GM19025 (cell line): ENCODE measurements around the gene EFCAB9.
"Not testable (repeated sequence)": the region's sequence is repeated elsewhere in the genome, so short reads cannot be mapped to it uniquely, and the experiment has no call there.

Experiments used
- ATAC-seq: cut with Tn5 transposase; IDR thresholded peaks from one replicate; pipeline ENCODE4 v1.9.1; 2021; ENCODE audit warnings: mild to moderate bottlenecking, low read depth, moderate library complexity; ENCODE audit not compliant: unreplicated experiment

EFCAB9 gene

GRCh38 chr5:172193872-172194271 is at the start of gene EFCAB9:
Gene EFCAB9, plus strand, starts transcription at chr5:172194172. Its CDS starts 1 bp downstream, at chr5:172194173.
- ATAC-seq, result no peak

GRCh38 chr5:172144291-172144815 is 49.6 kb upstream of the EFCAB9 start:
- peak; percentile 84 for ATAC-seq

GRCh38 chr5:172144931-172145869 is 48.8 kb upstream of the EFCAB9 start:
- no peak for ATAC-seq

DNA sequence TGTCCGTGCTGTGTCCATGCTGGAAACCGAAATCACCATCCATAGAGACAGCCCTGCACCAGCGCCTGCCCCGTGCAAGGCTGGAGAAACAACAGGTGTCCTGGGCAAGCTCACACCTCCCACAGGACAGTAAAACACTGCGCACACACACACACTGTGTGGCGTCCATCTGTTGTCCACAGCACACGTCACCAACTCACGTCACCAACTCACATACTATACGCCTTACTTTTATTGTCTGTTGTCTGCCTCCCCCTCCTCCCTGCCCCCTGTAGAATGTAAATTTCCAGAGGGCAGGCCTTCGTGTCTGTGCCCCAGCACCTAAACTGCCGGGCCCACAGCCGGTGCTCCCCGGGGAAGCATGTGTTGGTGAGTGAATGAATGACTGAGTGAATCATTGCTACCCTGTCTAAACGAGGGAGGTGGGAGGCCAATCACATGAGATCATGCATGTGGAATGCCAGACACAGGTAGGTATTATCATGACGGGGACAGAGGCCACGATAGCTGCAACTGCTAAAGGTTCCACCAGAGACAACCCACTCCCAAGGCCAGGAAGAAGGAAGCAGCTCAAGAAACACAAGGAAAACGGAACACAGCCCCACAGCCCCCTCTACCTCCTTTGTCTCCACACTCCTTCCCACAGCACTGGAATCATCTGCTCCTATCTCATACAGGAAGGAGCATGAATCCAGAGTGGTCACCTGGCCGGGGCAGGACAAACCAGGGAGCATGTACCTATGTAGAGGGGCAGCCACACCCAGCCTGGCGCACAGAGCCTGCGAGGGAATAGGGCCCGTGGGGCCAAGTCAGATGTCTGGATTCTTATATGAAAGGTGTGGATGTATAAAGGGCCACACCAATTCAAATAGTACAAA is 47.9 kb upstream of the EFCAB9 start:
- no peak for ATAC-seq

- ATAC-seq, result no peak
These were observed 47.3 kb upstream of the EFCAB9 start for GRCh38 chr5:172146748-172147092.

DNA sequence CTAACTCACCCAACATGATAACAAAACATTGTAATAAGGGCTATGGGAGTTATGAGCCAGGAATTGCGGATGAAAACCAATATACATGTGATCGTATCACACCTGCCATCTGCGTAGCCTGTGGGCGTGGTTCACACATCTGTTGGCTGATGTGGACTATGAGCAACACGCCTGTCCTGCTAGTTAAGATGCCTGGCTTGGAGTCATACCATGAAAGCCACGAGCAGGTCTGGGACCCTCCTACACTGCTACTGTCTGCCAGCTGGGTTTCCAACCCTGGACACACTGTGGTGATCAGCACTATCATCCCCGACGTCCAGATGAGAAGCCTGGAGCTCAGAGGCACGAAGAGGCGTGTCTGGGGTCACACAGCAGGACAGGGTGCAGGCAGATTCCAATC is 46.1 kb upstream of the EFCAB9 start:
- ATAC-seq, result no peak

GRCh38 chr5:172148381-172148780 is 45.6 kb upstream of the EFCAB9 start:
- no peak for ATAC-seq

- no peak for ATAC-seq
These were observed 44.9 kb upstream of the EFCAB9 start for GRCh38 chr5:172149073-172149472.

DNA sequence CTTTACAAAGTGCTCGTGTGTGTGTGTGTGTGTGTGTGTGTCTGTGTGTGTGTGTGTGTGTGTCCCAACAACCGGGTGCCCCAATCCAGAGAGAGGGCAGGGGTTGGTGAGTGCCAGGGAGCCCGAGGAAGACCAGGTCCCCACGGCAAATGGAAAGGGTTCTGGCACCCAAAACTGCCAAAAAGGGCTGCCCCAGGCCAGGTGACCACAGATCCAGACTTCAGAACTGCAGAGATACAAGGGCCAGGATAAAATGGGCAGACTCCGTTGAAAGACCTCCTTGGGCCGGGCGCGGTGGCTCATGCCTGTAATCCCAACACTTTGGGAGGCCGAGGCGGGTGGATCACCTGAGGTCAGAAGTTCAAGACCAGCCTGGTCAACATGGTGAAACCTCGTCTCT is 44.5 kb upstream of the EFCAB9 start:
- not testable (repeated sequence) for ATAC-seq

GRCh38 chr5:172150514-172151425 is 43.2 kb upstream of the EFCAB9 start:
- ATAC-seq, result peak; percentile 64

DNA sequence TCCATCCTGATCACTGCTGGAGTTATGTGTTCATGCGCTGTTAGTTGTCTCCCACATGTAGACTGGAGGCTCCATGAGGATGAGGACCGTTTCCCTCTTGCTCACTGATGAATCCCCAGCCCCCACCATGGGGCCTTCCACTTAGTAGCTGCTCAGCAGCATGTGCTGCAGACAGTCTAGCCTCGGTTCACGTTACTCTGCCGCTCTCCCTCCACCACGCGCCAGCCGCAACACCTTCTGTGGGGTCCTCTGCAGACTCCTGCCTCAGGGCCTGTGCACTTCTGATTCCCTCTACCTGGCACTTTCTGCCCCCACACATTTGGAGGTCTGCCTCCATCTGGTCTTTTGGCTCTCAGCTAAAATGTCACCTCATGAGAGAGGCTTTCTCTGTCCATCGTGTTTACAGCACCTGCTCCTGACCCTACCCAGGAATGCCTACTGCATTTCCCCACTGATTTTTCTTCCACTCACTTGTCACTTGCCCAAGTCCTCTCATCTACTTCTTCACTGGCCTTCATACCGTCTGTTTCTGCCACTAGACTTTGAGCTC is 42.2 kb upstream of the EFCAB9 start:
- ATAC-seq, result no peak

DNA sequence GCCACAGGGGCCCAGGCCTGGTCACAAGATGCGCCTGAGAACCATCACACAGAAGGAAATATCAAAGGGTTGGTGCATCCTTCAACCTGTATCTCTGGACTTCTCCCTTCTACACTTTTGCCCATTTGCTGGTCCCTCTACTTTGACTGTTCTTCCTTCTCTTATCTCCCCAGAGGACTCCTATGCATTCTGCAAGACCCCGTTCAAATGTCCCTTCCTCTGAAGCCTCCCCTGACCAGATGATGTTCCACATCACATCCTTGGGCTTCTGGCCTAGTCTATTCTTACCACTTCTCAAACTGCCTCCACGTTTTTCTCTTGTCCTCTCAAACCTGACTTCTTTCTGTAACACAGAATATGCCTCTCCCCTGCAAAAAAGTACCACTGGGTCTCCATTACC is 40.3 kb upstream of the EFCAB9 start:
- ATAC-seq, result no peak

DNA sequence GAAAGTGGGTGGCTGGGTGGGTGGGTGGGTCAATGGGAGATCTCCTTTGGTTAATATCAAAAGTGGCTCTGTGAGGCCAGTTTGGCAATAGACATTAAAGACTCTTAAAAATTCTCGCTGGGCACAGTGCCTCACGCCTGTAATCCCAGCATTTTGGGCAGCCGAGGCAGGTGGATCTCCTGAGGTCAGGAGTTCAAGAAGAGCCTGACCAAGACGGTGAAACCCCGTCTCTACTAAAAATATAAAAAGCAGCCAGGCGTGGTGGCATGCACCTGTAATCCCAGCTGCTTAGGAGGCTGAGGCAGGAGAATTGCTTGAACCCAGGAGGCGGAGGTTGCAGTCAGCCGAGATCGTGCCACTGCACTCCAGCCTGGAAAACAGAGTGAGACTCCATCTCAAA is 38.9 kb upstream of the EFCAB9 start:
- ATAC-seq, result not testable (repeated sequence)

DNA sequence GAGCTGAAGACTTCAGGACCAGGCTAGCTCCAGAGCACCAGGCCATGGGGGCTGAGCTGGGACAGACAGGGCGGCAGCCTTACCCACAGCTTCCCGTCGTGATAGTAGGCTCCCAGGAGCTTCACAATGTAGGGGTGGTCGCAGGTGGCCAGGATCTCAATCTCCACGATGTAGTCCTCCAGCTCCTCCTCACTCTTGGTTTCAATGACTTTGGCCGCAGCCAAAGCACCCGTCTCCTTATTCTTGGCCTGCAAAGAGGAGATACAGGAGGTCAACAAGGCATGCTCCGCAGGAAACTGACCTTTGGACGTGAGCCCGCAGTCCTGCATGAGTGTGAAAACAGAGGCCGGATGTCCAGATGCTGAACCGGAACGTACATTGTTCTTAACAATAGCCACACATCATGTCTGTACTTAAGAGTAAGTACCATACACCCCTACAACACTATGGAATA is 37.4 kb upstream of the EFCAB9 start:
- ATAC-seq, result no peak

GRCh38 chr5:172159016-172159415 is 35.0 kb upstream of the EFCAB9 start:
- no peak for ATAC-seq

- ATAC-seq, result no peak
These were observed 33.5 kb upstream of the EFCAB9 start for GRCh38 chr5:172160506-172160905.

DNA sequence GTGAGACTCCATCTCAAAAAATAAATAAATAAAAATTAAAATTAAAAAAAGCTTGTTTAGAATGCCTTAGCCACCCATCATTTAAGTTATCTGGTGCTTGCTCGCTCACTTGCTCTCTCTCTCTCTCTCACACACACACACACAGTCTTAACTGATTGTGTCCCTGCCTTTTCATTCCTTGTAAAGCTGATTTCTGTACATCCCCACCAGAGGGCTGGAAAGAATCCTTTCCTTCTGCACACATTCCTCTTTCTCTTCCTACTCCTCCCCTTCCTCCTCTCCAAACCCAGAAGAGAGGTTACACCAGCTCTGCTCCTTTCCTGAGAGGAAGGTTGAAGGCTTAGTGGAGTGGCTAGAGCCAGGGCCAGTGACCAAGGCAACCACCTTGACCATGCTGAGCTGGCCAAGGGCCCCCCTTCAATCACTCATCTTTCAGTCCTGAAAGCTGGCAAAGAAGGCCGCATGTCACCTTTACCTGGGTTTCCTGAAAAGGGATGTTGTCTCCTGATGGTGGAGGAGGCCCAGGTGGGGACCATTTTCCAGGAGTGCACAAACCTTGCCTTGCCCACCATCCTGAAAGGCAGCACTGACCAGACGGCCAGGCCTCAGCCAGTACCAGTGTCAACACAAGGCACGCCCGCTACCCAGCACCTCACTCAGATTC is 31.5 kb upstream of the EFCAB9 start:
- ATAC-seq, result no peak

- no peak for ATAC-seq
These were observed 31.0 kb upstream of the EFCAB9 start for GRCh38 chr5:172162987-172163343.

DNA sequence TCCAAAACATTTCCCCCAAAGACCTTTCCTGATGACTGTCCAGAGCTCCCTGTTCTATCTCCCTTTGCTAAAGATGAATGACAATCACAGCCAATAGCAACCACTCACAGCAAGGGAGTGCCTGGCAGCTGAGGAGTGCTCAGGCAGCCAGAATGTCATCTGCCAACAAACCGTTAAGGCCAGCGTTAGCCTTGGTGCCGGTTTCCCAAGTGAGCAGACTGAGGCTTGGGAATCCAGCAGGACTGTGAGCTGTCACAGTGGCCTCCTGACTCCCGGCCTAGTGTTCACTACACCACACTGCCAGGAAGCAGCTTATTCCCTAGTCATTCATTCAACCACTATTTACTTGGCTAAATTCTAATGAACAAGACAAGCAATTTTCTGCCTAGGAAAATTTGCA is 30.6 kb upstream of the EFCAB9 start:
- no peak for ATAC-seq
